GM21367 (cell line): ENCODE results near the gene GCM1.
A peak's percentile ranks its signal among the peaks of the same experiment; 100 is the strongest.

Experiments used
- ATAC-seq: cut with Tn5 transposase; IDR thresholded peaks from one replicate; pipeline ENCODE4 v1.9.1; 2021; ENCODE audit not compliant: unreplicated experiment

Gene GCM1

GRCh38 chr6:53109612-53110011, 39.0 kb downstream of the GCM1 start:
- peak; percentile 83 for ATAC-seq

GRCh38 chr6:53107091-53107490, 41.5 kb downstream of the GCM1 start:
- ATAC-seq: no peak

GRCh38 chr6:53104916-53105315, 43.7 kb downstream of the GCM1 start:
- ATAC-seq: no peak

GRCh38 chr6:53103993-53104675, 44.5 kb downstream of the GCM1 start:
- ATAC-seq: no peak

GRCh38 chr6:53101006-53101405, 47.6 kb downstream of the GCM1 start:
- ATAC-seq: no peak

GRCh38 chr6:53100561-53100960, 48.1 kb downstream of the GCM1 start:
- ATAC-seq: no peak

- no peak for ATAC-seq
Measured at GRCh38 chr6:53095716-53096115, 52.9 kb downstream of the GCM1 start.

GRCh38 chr6:53095270-53095669, 53.4 kb downstream of the GCM1 start:
- no peak for ATAC-seq

- no peak for ATAC-seq
Measured at GRCh38 chr6:53090576-53090975, 58.1 kb downstream of the GCM1 start.

GRCh38 chr6:53089948-53090347, 58.7 kb downstream of the GCM1 start:
- no peak for ATAC-seq

GRCh38 chr6:53086302-53086701, 62.3 kb downstream of the GCM1 start:
- ATAC-seq: no peak

- ATAC-seq: no peak
Measured at GRCh38 chr6:53080813-53081212, 67.8 kb downstream of the GCM1 start.
